Gastroesophageal sphincter (tissue), 3 donors: ENCODE data around the gene STK32C.

Source experiments
- POLR2A ChIP-seq, 2 donors: fragments of 450-650 bp; IDR thresholded peaks; one replicate each; pipeline ENCODE4 v1.6.1; 2017; ENCODE audit warnings: antibody characterized with exemption in 2 of 2, mild to moderate bottlenecking in 2 of 2, moderate library complexity in 1 of 2
- TF ChIP-seq, protein P1 (sequence below), 4 experiments: fragments of 200-600 bp in 2 of 4; fragments of 450-650 bp in 2 of 4; sonication (generic) in 1 of 4; IDR thresholded peaks; one replicate each; pipeline ENCODE4 v1.5.1; 2017 to 2019; ENCODE audit warnings: antibody characterized with exemption in 4 of 4, mild to moderate bottlenecking in 2 of 4, moderate library complexity in 2 of 4

DNA sequence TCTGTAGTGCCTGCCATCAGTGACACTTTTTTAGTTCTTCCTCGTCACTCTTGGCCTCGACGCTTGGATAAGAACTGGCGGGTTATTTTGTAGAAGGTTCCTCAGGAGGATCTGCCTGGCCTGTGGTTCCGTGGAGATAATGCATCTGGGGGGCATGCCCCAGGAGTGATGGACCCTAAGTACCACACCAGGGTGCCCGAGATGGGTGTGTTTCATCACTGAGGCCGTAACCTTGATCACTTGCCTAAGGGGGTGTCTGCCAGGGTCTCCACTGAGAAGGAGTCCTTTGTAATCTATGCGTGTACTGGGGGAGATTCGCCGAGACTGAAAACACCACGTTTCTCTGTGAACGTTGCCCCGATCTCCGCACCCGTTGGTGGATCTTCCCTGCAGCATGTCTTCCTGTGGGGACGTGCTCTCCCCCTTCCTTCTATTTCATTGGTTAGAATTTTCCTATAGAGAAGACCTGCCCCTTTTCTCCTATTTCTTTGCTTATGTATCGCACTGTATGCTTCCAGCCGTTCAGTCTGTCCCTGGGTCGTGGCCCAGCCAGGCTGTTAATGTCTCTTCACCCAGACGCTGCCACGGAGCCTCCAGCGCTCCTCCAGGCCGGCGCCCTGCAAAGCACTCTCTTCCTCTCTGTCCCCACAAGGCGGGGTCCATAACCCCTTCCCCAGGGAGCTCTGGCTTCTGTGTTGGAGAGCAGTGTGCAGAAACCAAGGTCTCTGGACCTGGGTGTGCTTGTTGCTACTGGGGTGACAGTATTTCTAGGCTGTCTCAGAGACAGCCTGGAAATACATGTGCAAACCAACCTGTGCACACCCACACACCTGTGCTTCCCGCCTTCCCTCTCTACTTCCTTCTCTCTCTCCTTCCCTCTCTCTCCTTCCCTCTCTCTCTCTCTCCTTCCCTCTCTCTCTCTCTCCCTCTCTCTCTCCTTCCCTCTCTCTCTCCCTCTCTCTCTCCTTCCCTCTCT is 135.4 kb downstream of the STK32C start:
- TF ChIP-seq POLR2A (IDR thresholded peaks at IDR 0.05) = no peak
- TF ChIP-seq, protein P1, sequence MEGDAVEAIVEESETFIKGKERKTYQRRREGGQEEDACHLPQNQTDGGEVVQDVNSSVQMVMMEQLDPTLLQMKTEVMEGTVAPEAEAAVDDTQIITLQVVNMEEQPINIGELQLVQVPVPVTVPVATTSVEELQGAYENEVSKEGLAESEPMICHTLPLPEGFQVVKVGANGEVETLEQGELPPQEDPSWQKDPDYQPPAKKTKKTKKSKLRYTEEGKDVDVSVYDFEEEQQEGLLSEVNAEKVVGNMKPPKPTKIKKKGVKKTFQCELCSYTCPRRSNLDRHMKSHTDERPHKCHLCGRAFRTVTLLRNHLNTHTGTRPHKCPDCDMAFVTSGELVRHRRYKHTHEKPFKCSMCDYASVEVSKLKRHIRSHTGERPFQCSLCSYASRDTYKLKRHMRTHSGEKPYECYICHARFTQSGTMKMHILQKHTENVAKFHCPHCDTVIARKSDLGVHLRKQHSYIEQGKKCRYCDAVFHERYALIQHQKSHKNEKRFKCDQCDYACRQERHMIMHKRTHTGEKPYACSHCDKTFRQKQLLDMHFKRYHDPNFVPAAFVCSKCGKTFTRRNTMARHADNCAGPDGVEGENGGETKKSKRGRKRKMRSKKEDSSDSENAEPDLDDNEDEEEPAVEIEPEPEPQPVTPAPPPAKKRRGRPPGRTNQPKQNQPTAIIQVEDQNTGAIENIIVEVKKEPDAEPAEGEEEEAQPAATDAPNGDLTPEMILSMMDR (IDR thresholded peaks at IDR 0.05) = no peak
